ENCODE data around the gene SLX9. TPM values are rescaled to one million over a fixed set of nuclear protein-coding genes. Genes with fewer than 3 reads are reported as not detected.
"Not testable (repeated sequence)": the region's sequence is repeated elsewhere in the genome, so short reads cannot be mapped to it uniquely, and the experiment has no call there.

SLX9 gene
- total RNA-seq, 1 donor from 2014 or later, result 38.8 TPM

DNA sequence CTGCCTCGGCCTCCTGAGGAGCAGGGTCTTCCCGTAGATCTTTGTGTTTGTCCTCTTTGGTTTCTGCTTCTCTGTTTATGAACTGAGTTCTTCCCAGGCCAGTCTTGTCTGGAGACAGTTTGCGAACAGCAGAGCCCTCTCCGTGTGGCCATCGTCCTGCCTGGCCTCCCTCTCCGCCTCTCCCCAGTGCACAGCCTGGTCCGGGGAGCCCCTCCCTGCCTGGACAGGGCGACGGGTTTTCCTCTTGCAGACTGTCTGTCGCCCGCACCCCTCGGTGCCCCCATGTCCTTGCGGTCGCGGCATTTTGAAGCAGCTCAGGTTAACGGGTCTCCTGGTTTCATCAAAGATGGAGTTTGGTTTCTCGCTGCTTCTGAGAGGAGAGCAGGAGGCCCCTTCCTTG lies 34.8 kb downstream of the SLX9 start:
- H3K36me3 Mint-ChIP-seq (ENCODE audit: low read depth, unreplicated experiment), result peaks cover 7% of the 10 kb centered on the region
- Histone ChIP-seq H3K9ac (ENCODE audit: low read length) (no peak overlapping the region), H3K36me3 (ENCODE audit: insufficient read depth, low read length) (no peaks in the 10 kb centered on the region), H3K9me3 (ENCODE audit: insufficient read depth, low read depth, low read length) (no peaks in the 10 kb centered on the region), H3K4me3 (ENCODE audit: insufficient read depth, low read depth, low read length) (no peak overlapping the region), H3K27ac (ENCODE audit: low read depth, low read length) (no peak overlapping the region), H3K4me1 (ENCODE audit: insufficient read depth, low read length) (peaks cover 15% of the 10 kb centered on the region), H3K27me3 (ENCODE audit: insufficient read depth, low read length) (no peaks in the 10 kb centered on the region), H3K79me2 (ENCODE audit: insufficient read depth, low read length) (no peaks in the 10 kb centered on the region), H3K4me2 (ENCODE audit: low read length) (no peak overlapping the region), H2AFZ (ENCODE audit: low read depth, low read length) (no peak overlapping the region), H4K20me1 (ENCODE audit: insufficient read depth, low read length) (peaks cover 20% of the 10 kb centered on the region)
- no peak for TF ChIP-seq EZH2 (IDR thresholded peaks at IDR 0.05; ENCODE audit: insufficient read depth, low read length)
- TF ChIP-seq, protein P1, sequence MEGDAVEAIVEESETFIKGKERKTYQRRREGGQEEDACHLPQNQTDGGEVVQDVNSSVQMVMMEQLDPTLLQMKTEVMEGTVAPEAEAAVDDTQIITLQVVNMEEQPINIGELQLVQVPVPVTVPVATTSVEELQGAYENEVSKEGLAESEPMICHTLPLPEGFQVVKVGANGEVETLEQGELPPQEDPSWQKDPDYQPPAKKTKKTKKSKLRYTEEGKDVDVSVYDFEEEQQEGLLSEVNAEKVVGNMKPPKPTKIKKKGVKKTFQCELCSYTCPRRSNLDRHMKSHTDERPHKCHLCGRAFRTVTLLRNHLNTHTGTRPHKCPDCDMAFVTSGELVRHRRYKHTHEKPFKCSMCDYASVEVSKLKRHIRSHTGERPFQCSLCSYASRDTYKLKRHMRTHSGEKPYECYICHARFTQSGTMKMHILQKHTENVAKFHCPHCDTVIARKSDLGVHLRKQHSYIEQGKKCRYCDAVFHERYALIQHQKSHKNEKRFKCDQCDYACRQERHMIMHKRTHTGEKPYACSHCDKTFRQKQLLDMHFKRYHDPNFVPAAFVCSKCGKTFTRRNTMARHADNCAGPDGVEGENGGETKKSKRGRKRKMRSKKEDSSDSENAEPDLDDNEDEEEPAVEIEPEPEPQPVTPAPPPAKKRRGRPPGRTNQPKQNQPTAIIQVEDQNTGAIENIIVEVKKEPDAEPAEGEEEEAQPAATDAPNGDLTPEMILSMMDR (IDR thresholded peaks at IDR 0.05; ENCODE audit: insufficient read depth, low read depth, low read length), result no peak
- H3K27ac Mint-ChIP-seq (ENCODE audit: unreplicated experiment), result no peak overlapping the region
- peaks cover 2% of the 10 kb centered on the region for H3K9me3 Mint-ChIP-seq (ENCODE audit: unreplicated experiment)
- H3K4me1 Mint-ChIP-seq (ENCODE audit: low read depth, unreplicated experiment), result peaks cover 27% of the 10 kb centered on the region
- FAIRE-seq (no peak), DNase-seq (ENCODE audit: low read depth) (no peak)
- no peaks in the 10 kb centered on the region for H3K27me3 Mint-ChIP-seq (ENCODE audit: low read depth, unreplicated experiment)
- no peak overlapping the region for H3K4me3 Mint-ChIP-seq (ENCODE audit: unreplicated experiment)

DNA sequence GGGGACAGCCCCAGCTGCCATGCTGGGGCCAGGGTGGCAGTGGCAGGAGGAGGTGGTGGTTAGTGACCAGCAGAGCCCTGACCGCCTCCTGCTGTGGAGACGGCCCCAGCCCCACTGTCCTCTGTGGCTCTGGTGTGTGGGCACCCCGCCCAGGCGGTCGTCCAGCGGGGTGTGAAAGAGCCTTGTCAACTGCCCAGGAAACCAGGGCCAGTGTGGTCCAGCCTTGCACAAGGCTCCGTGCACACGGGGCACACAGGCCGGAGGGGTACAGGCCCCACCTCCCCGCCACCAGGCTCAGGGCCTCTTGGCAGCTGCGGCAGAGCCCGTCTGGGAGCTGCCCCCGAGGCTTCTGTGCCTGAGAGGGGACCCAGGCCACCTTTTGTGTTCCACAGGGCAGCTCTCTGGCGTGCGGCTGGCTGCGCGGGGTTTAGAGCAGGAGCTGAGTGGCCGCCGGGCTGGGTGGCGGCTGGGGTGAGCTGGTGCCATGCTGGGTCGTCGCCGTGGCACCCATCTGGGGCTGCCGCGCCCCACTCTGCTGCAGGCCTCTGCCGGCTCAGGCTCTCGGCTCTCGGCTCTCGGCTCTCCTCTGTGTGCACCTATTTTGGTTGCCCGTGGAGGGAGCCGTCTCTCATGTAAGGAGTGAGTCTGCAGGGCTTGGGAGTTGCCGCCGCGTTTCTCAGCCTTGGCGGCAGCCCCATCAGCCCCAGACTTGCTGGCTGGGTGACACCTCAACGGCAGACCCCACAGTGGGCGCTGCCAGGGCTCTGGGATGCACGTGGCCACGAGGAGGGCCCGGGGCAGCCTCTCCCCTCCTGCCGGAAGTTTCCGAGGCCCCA lies 36.1 kb downstream of the SLX9 start:
- Histone ChIP-seq H2AFZ (ENCODE audit: low read depth, low read length) (no peak overlapping the region), H3K9me3 (ENCODE audit: insufficient read depth, low read depth, low read length) (no peaks in the 10 kb centered on the region), H4K20me1 (ENCODE audit: insufficient read depth, low read length) (peaks cover 20% of the 10 kb centered on the region), H3K79me2 (ENCODE audit: insufficient read depth, low read length) (no peaks in the 10 kb centered on the region), H3K4me2 (ENCODE audit: low read length) (no peak overlapping the region), H3K27ac (ENCODE audit: low read depth, low read length) (no peak overlapping the region), H3K9ac (ENCODE audit: low read length) (no peak overlapping the region), H3K36me3 (ENCODE audit: insufficient read depth, low read length) (no peaks in the 10 kb centered on the region), H3K4me3 (ENCODE audit: insufficient read depth, low read depth, low read length) (no peak overlapping the region), H3K27me3 (ENCODE audit: insufficient read depth, low read length) (no peaks in the 10 kb centered on the region), H3K4me1 (ENCODE audit: insufficient read depth, low read length) (peaks cover 6% of the 10 kb centered on the region)
- TF ChIP-seq, protein P1 (IDR thresholded peaks at IDR 0.05; ENCODE audit: insufficient read depth, low read depth, low read length), result no peak
- TF ChIP-seq EZH2 (IDR thresholded peaks at IDR 0.05; ENCODE audit: insufficient read depth, low read length), result no peak
- DNase-seq (ENCODE audit: low read depth) (no peak), FAIRE-seq (no peak)
- H3K4me3 Mint-ChIP-seq (ENCODE audit: unreplicated experiment), result no peak overlapping the region
- peaks cover 2% of the 10 kb centered on the region for H3K9me3 Mint-ChIP-seq (ENCODE audit: unreplicated experiment)
- no peak overlapping the region for H3K27ac Mint-ChIP-seq (ENCODE audit: unreplicated experiment)
- H3K36me3 Mint-ChIP-seq (ENCODE audit: low read depth, unreplicated experiment), result peaks cover 7% of the 10 kb centered on the region
- peaks cover 18% of the 10 kb centered on the region for H3K4me1 Mint-ChIP-seq (ENCODE audit: low read depth, unreplicated experiment)
- H3K27me3 Mint-ChIP-seq (ENCODE audit: low read depth, unreplicated experiment), result no peaks in the 10 kb centered on the region

DNA sequence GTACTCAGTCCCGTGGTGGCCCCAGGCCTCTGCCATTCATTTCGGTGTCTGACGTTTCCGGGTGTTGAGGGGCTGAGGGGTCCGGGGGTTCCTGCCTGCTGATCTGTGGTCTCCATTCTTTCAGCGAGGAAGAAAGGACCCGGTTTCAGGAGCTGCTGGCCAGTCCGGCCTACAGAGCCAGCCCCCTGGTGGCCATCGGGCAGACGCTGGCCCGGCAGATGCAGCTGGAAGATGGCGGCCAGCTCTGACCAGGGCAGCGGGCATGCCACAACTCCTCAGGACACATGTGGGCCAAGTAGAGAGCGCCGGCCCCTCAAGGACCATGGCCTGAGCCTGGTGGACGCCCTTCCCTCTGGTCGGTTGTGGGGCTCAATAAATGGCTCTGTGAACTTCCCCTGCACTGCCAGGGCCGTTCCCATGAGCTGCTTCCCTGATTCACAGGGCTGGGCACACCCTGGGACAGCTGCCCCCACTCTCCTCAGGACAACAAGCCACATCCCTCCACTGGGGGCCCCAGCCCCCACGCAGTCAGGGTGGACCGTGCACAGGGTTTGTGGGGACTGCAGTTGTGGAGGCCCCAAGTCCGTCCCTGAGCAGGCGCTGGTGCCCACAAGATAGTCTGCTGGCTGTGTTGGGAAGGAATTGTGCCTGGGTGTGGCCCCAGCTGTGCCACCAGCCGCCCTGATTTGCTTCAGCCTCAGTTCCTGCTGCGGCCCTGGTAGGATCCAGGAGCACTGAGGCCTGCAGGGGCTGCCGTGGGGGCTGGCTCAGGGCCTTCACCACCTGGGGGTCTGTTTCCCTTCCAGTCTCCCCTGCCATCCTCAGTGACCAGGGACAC lies 36.9 kb downstream of the SLX9 start:
- not testable (repeated sequence) for H3K9me3 ChIP-seq (ENCODE audit: insufficient read depth, low read depth, low read length); H3K4me1 ChIP-seq (ENCODE audit: insufficient read depth, low read length); H3K4me3 Mint-ChIP-seq (ENCODE audit: unreplicated experiment); H3K36me3 Mint-ChIP-seq (ENCODE audit: low read depth, unreplicated experiment); DNase-seq (ENCODE audit: low read depth); H2AFZ ChIP-seq (ENCODE audit: low read depth, low read length); FAIRE-seq; H3K4me2 ChIP-seq (ENCODE audit: low read length); H3K36me3 ChIP-seq (ENCODE audit: insufficient read depth, low read length); H3K9me3 Mint-ChIP-seq (ENCODE audit: unreplicated experiment); H3K27me3 Mint-ChIP-seq (ENCODE audit: low read depth, unreplicated experiment); H3K27me3 ChIP-seq (ENCODE audit: insufficient read depth, low read length); H3K27ac ChIP-seq (ENCODE audit: low read depth, low read length); H3K27ac Mint-ChIP-seq (ENCODE audit: unreplicated experiment); H3K9ac ChIP-seq (ENCODE audit: low read length); H3K79me2 ChIP-seq (ENCODE audit: insufficient read depth, low read length); H3K4me3 ChIP-seq (ENCODE audit: insufficient read depth, low read depth, low read length)
- H4K20me1 ChIP-seq (ENCODE audit: insufficient read depth, low read length), result peaks cover 20% of the 10 kb centered on the region
- H3K4me1 Mint-ChIP-seq (ENCODE audit: low read depth, unreplicated experiment), result peaks cover 17% of the 10 kb centered on the region

Measured in astrocyte (in vitro differentiated cells and primary cell).